Body of pancreas (tissue), 4 donors: ENCODE results near the gene ARHGAP22.

Source experiments
- CTCF ChIP-seq, 7 experiments: fragments of 450-650 bp in 4 of 7; fragments of 200-600 bp in 3 of 7; sonication (generic) in 3 of 7; IDR thresholded peaks; one replicate each; pipeline ENCODE4 v1.5.1; 2016 to 2019; ENCODE audit warnings: antibody characterized with exemption in 7 of 7
- POLR2A ChIP-seq, 3 donors: fragments of 450-650 bp; IDR thresholded peaks; one replicate each; pipeline ENCODE4 v1.6.1; 2016; ENCODE audit warnings: antibody characterized with exemption in 3 of 3, mild to moderate bottlenecking in 2 of 3

GRCh38 chr10:48470115-48470892 lies 134.6 kb downstream of the ARHGAP22 start:
- TF ChIP-seq CTCF (IDR thresholded peaks at IDR 0.05) (no peak), POLR2A (IDR thresholded peaks at IDR 0.05) (no peak)
